GM12892 (cell line): Measurements from ENCODE around the gene GAGE10.

ENCODE experiments used
- POLR2A ChIP-seq: IDR thresholded peaks from 2 replicates; pipeline ENCODE4 v1.6.1; 2011; ENCODE audit warnings: low read depth, low read length, control low read depth
- POLR2AphosphoS5 ChIP-seq: IDR thresholded peaks from 2 replicates; pipeline ENCODE4 v1.6.1; 2011; ENCODE audit warnings: low read depth, low read length, control low read depth
- TAF1 ChIP-seq: IDR thresholded peaks from 2 replicates; pipeline ENCODE4 v1.6.1; 2011; ENCODE audit warnings: low read depth, mild to moderate bottlenecking, control low read depth, low read length, borderline replicate concordance

- no peak for TF ChIP-seq POLR2A
- no peak for TF ChIP-seq POLR2AphosphoS5
- no peak for TF ChIP-seq TAF1
Measured at GRCh38 chrX:49312176-49312575, 8.7 kb downstream of the GAGE10 start.
